H9 (cell line): ENCODE measurements around the gene TBC1D9. TPM values are rescaled to one million over a fixed set of nuclear protein-coding genes. Genes with fewer than 3 reads are reported as not detected.

Source experiments
- DNase-seq: peaks from one replicate; pipeline ENCODE4 v3.0.0-alpha.2; 2017
- H2AFZ ChIP-seq: one replicate; pipeline ENCODE4 v1.6.1; 2013; ENCODE audit warnings: mild to moderate bottlenecking, low read length, control low read depth, moderate library complexity
- H2AK5ac ChIP-seq: 2 replicates; pipeline ENCODE4 v1.6.1; 2013; ENCODE audit warnings: low read length, control low read depth, mixed read lengths; ENCODE audit not compliant: insufficient read length
- H2BK120ac ChIP-seq: one replicate; pipeline ENCODE4 v1.6.1; 2013; ENCODE audit warnings: low read depth, mild to moderate bottlenecking, low read length, control low read depth, inconsistent platforms; ENCODE audit not compliant: poor library complexity, severe bottlenecking
- H2BK12ac ChIP-seq: 2 replicates; pipeline ENCODE4 v1.6.1; 2013; ENCODE audit warnings: low read length, control low read depth, mixed read lengths, low read depth; ENCODE audit not compliant: insufficient read length
- H2BK15ac ChIP-seq: 2 replicates; pipeline ENCODE4 v1.6.1; 2013; ENCODE audit warnings: low read depth, low read length, control low read depth
- H2BK20ac ChIP-seq: one replicate; pipeline ENCODE4 v1.6.1; 2013; ENCODE audit warnings: low read depth, mild to moderate bottlenecking, low read length, control low read depth, inconsistent platforms; ENCODE audit not compliant: poor library complexity, severe bottlenecking
- H2BK5ac ChIP-seq: 2 replicates; pipeline ENCODE4 v1.6.1; 2013; ENCODE audit warnings: low read length, control low read depth, mixed read lengths; ENCODE audit not compliant: insufficient read length
- H3K14ac ChIP-seq: 2 replicates; pipeline ENCODE4 v1.6.1; 2013; ENCODE audit warnings: low read length, control low read depth; ENCODE audit not compliant: insufficient read depth
- H3K18ac ChIP-seq: 2 replicates; pipeline ENCODE4 v1.6.1; 2013; ENCODE audit warnings: low read depth, mild to moderate bottlenecking, mixed read lengths, low read length, control low read depth; ENCODE audit not compliant: insufficient read length
- H3K23ac ChIP-seq: 2 replicates; pipeline ENCODE4 v1.6.1; 2013; ENCODE audit warnings: low read length, control low read depth, mixed read lengths, low read depth; ENCODE audit not compliant: insufficient read length
- H3K23me2 ChIP-seq: 2 replicates; pipeline ENCODE4 v1.6.1; 2013; ENCODE audit warnings: low read depth, mild to moderate bottlenecking, mixed read lengths, low read length, control low read depth; ENCODE audit not compliant: insufficient read length, poor library complexity, severe bottlenecking
- H3K27ac ChIP-seq: 2 replicates; pipeline ENCODE4 v1.5.1; 2013; ENCODE audit warnings: low read length, control low read depth, mixed read lengths, low read depth; ENCODE audit not compliant: insufficient read length
- H3K27me3 ChIP-seq: 2 replicates; pipeline ENCODE4 v1.6.1; 2013; ENCODE audit warnings: low read length, control low read depth, inconsistent platforms; ENCODE audit not compliant: insufficient read depth
- H3K4ac ChIP-seq: 2 replicates; pipeline ENCODE4 v1.6.1; 2013; ENCODE audit warnings: low read depth, mild to moderate bottlenecking, control low read depth, inconsistent platforms, low read length, moderate library complexity
- H3K4me1 ChIP-seq: 2 replicates; pipeline ENCODE4 v1.6.1; 2013; ENCODE audit warnings: low read length, control low read depth, inconsistent platforms; ENCODE audit not compliant: insufficient read depth
- H3K4me2 ChIP-seq: 2 replicates; pipeline ENCODE4 v1.6.1; 2013; ENCODE audit warnings: low read length, control low read depth, mixed read lengths; ENCODE audit not compliant: insufficient read length, insufficient read depth
- H3K56ac ChIP-seq: 2 replicates; pipeline ENCODE4 v1.6.1; 2013; ENCODE audit warnings: low read depth, mild to moderate bottlenecking, mixed read lengths, low read length, control low read depth; ENCODE audit not compliant: insufficient read length
- H3K79me1 ChIP-seq: 2 replicates; pipeline ENCODE4 v1.6.1; 2013; ENCODE audit warnings: low read depth, mild to moderate bottlenecking, moderate library complexity, low read length, control low read depth, inconsistent platforms; ENCODE audit not compliant: insufficient read depth, poor library complexity, severe bottlenecking
- H3K79me2 ChIP-seq: 2 replicates; pipeline ENCODE4 v1.6.1; 2013; ENCODE audit warnings: low read length, control low read depth, inconsistent platforms; ENCODE audit not compliant: insufficient read depth
- H3K9ac ChIP-seq: 2 replicates; pipeline ENCODE4 v1.6.1; 2013; ENCODE audit warnings: low read length, control low read depth, mixed read lengths; ENCODE audit not compliant: insufficient read length; ENCODE audit errors: extremely low read depth
- H3K9me3 ChIP-seq: one replicate; pipeline ENCODE4 v1.6.1; 2013; ENCODE audit warnings: low read depth, low read length, inconsistent platforms; ENCODE audit not compliant: control insufficient read depth
- H3T11ph ChIP-seq: one replicate; pipeline ENCODE4 v1.6.1; 2013; ENCODE audit warnings: mild to moderate bottlenecking, low read length, control low read depth, inconsistent platforms
- H4K20me1 ChIP-seq: one replicate; pipeline ENCODE4 v1.6.1; 2013; ENCODE audit not compliant: control insufficient read depth, insufficient read length, insufficient read depth
- H4K5ac ChIP-seq: 2 replicates; pipeline ENCODE4 v1.6.1; 2013; ENCODE audit warnings: low read depth, mild to moderate bottlenecking, mixed read lengths, low read length, control low read depth; ENCODE audit not compliant: insufficient read length
- H4K8ac ChIP-seq: replicated peaks from 2 replicates; pipeline ENCODE4 v1.6.1; 2013; ENCODE audit warnings: low read length, control low read depth, mixed read lengths, low read depth; ENCODE audit not compliant: insufficient read length
- H4K91ac ChIP-seq: 2 replicates; pipeline ENCODE4 v1.6.1; 2013; ENCODE audit warnings: low read depth, mild to moderate bottlenecking, moderate library complexity, mixed read lengths, low read length, control low read depth; ENCODE audit not compliant: insufficient read length
- H3K27ac Mint-ChIP-seq, 3 experiments: 2 replicates in 2 of 3; 3 replicates in 1 of 3; pipeline ENCODE4 v1.8.0; 2020 to 2021; ENCODE audit warnings: mixed read lengths in 3 of 3, mild to moderate bottlenecking in 1 of 3, moderate library complexity in 1 of 3
- H3K27me3 Mint-ChIP-seq: 2 replicates; pipeline ENCODE4 v1.8.0; 2021; ENCODE audit warnings: low read depth, mild to moderate bottlenecking, moderate library complexity, mixed read lengths
- H3K36me3 Mint-ChIP-seq, 3 experiments: 2 replicates in 2 of 3; 3 replicates in 1 of 3; pipeline ENCODE4 v1.8.0; 2020 to 2021; ENCODE audit warnings: low read depth in 3 of 3, mixed read lengths in 3 of 3; ENCODE audit not compliant: insufficient read depth in 1 of 3
- H3K4me1 Mint-ChIP-seq, 2 experiments: 2 replicates each; pipeline ENCODE4 v1.8.0; 2020; ENCODE audit warnings: mixed read lengths in 2 of 2
- H3K4me3 Mint-ChIP-seq, 2 experiments: 2 replicates in 1 of 2; 3 replicates in 1 of 2; pipeline ENCODE4 v1.8.0; 2020 to 2021; ENCODE audit warnings: mild to moderate bottlenecking in 2 of 2, mixed read lengths in 2 of 2, moderate library complexity in 1 of 2
- H3K9me3 Mint-ChIP-seq, 2 experiments: 2 replicates in 1 of 2; 3 replicates in 1 of 2; pipeline ENCODE4 v1.8.0; 2020; ENCODE audit warnings: mild to moderate bottlenecking in 2 of 2, mixed read lengths in 2 of 2, moderate library complexity in 1 of 2
- CTCF ChIP-seq: fragments of 200-600 bp; sonication (generic); conservative IDR thresholded peaks from 3 replicates; pipeline ENCODE4 v1.8.0; 2021; ENCODE audit warnings: antibody characterized with exemption, mild to moderate bottlenecking
- WGBS: extraction: QIAGEN DNeasy Blood & Tissue Kit; methylation state at CpG from one replicate; pipeline ENCODE4 v1.1.7; 2013; ENCODE audit warnings: missing lambda C conversion rate, low lambda C conversion rate, mixed read lengths; ENCODE audit not compliant: insufficient read length; ENCODE audit errors: extremely low coverage; 5-methylcytosine and 5-hydroxymethylcytosine counted together
- total RNA-seq: library from RNA; stranded (reverse); gene quantifications from 2 replicates; pipeline ENCODE4 v1.2.1, GENCODE V29; 2021

TBC1D9 gene
- total RNA-seq, 1 experiment from 2014 or later, result 0.63 TPM

- Histone ChIP-seq H3K27me3 (no peaks in the 10 kb centered on the region), H4K91ac (no peak overlapping the region), H3K14ac (no peak overlapping the region), H3K18ac (no peak overlapping the region), H3K27ac (no peak overlapping the region), H3T11ph (no peak overlapping the region), H3K9ac (no peak overlapping the region), H2BK12ac (no peak overlapping the region), H3K23ac (no peak overlapping the region), H3K56ac (no peak overlapping the region), H3K79me2 (no peaks in the 10 kb centered on the region), H3K4me2 (no peak overlapping the region), H4K5ac (no peak overlapping the region), H3K79me1 (no peaks in the 10 kb centered on the region), H2BK15ac (no peak overlapping the region), H3K23me2 (no peaks in the 10 kb centered on the region), H2BK5ac (no peak overlapping the region), H4K8ac (no peak overlapping the region), H2AFZ (no peak overlapping the region), H3K4me1 (no peaks in the 10 kb centered on the region), H3K4ac (no peak overlapping the region), H4K20me1 (no peaks in the 10 kb centered on the region), H2BK120ac (no peak overlapping the region), H2BK20ac (no peak overlapping the region), H3K9me3 (no peaks in the 10 kb centered on the region), H2AK5ac (no peak overlapping the region)
- Mint-ChIP-seq H3K27me3 (no peaks in the 10 kb centered on the region), H3K36me3 (no peaks in the 10 kb centered on the region), H3K4me1 (no peaks in the 10 kb centered on the region), H3K4me3 (no peak overlapping the region), H3K27ac (no peak overlapping the region; a peak in 1 of 7 replicates), H3K9me3 (no peaks in the 10 kb centered on the region)
- WGBS, result no CpG with 5 or more reads among the region's 1 CpG
- TF ChIP-seq CTCF, result no peak
- no peak for DNase-seq
Measured at GRCh38 chr4:140668111-140668510, 88.1 kb downstream of the TBC1D9 start.
